Fibroblast of lung (primary cell): ENCODE data around the gene CLECL1. TPM values are rescaled to one million over a fixed set of nuclear protein-coding genes. Genes with fewer than 3 reads are reported as not detected.

Source experiments
- DNase-seq, 2 donors: peaks; one replicate each; pipeline versions ENCODE4 v3.0.0 to v3.0.0-alpha.2; 2010; ENCODE audit warnings: low read depth in 2 of 2
- H2AFZ ChIP-seq: 2 replicates; pipeline ENCODE4 v1.5.1; 2012; ENCODE audit warnings: low read length, control low read depth, inconsistent platforms
- H3K27ac ChIP-seq: 2 replicates; pipeline ENCODE4 v1.5.1; 2011; ENCODE audit warnings: low read length, control low read depth; ENCODE audit not compliant: insufficient read depth
- H3K27me3 ChIP-seq: 2 replicates; pipeline ENCODE4 v1.5.1; 2011; ENCODE audit warnings: mild to moderate bottlenecking, low read length; ENCODE audit not compliant: control insufficient read depth, insufficient read depth
- H3K36me3 ChIP-seq: 2 replicates; pipeline ENCODE4 v1.5.1; 2011; ENCODE audit warnings: low read length; ENCODE audit not compliant: control insufficient read depth, insufficient read depth
- H3K4me1 ChIP-seq: 2 replicates; pipeline ENCODE4 v1.5.1; 2011; ENCODE audit warnings: low read length; ENCODE audit not compliant: control insufficient read depth, insufficient read depth; ENCODE audit errors: extremely low read depth
- H3K4me2 ChIP-seq: 2 replicates; pipeline ENCODE4 v1.5.1; 2011; ENCODE audit warnings: low read length, control low read depth; ENCODE audit not compliant: insufficient read depth; ENCODE audit errors: extremely low read depth
- H3K4me3 ChIP-seq, 4 experiments: fragments of 200-600 bp in 1 of 4; sonication (generic) in 1 of 4; replicated peaks in 1 of 4; 2 replicates each; pipeline ENCODE4 v1.5.1; 2011 to 2016; ENCODE audit warnings: low read length in 4 of 4, low read depth in 3 of 4, mild to moderate bottlenecking in 3 of 4, control low read depth in 2 of 4, inconsistent platforms in 1 of 4, mixed read lengths in 1 of 4; ENCODE audit not compliant: insufficient read depth in 1 of 4; ENCODE audit errors: control extremely low read depth in 1 of 4
- H3K79me2 ChIP-seq: 2 replicates; pipeline ENCODE4 v1.5.1; 2012; ENCODE audit warnings: mild to moderate bottlenecking, low read length, inconsistent platforms; ENCODE audit not compliant: control insufficient read depth, insufficient read depth
- H3K9ac ChIP-seq: 2 replicates; pipeline ENCODE4 v1.5.1; 2011; ENCODE audit warnings: mild to moderate bottlenecking, low read length, control low read depth; ENCODE audit not compliant: insufficient read depth
- H3K9me3 ChIP-seq: 2 replicates; pipeline ENCODE4 v1.5.1; 2012; ENCODE audit warnings: low read depth, low read length; ENCODE audit not compliant: control insufficient read depth, insufficient read depth
- H4K20me1 ChIP-seq: 2 replicates; pipeline ENCODE4 v1.5.1; 2011; ENCODE audit warnings: low read length; ENCODE audit not compliant: control insufficient read depth, insufficient read depth; ENCODE audit errors: extremely low read depth
- CTCF ChIP-seq, 2 donors: IDR thresholded peaks in 1 of 2; conservative IDR thresholded peaks in 1 of 2; 1 replicate in 1 of 2; 2 replicates in 1 of 2; pipeline ENCODE4 v1.5.1; 2011 to 2012; ENCODE audit warnings: low read length in 2 of 2, control low read depth in 1 of 2, inconsistent platforms in 1 of 2, low read depth in 1 of 2, mild to moderate bottlenecking in 1 of 2
- EZH2 ChIP-seq: IDR thresholded peaks from 2 replicates; pipeline ENCODE4 v1.5.1; 2012; ENCODE audit warnings: low read length, control low read depth, mild to moderate bottlenecking; ENCODE audit errors: missing control alignments
- polyA plus RNA-seq, 2 donors: library from polyadenylated mRNA; depleted of rRNA in 1 of 2; stranded (reverse) in 1 of 2; unstranded in 1 of 2; fragments of >200 nt; gene quantifications; 2 replicates each; pipeline ENCODE4 v1.2.1, GENCODE V29; 2011 to 2012; ENCODE audit warnings: missing spikeins in 1 of 2
- total RNA-seq: library from RNA; depleted of rRNA; stranded (reverse); fragments of >200 nt; gene quantifications from 2 replicates; pipeline ENCODE4 v1.2.1, GENCODE V29; 2014

Gene CLECL1
- total and polyA plus RNA-seq, 2 donors (not counting 1 experiment from before 2014, with no cell fraction given) = not detected

GRCh38 chr12:9729082-9729481 is 3.8 kb downstream of the CLECL1 start:
- Histone ChIP-seq H3K4me3 (no peak overlapping the region), H3K79me2 (no peaks in the 10 kb centered on the region), H2AFZ (no peak overlapping the region), H4K20me1 (no peaks in the 10 kb centered on the region), H3K36me3 (no peaks in the 10 kb centered on the region), H3K9me3 (no peaks in the 10 kb centered on the region), H3K9ac (no peak overlapping the region), H3K27ac (no peak overlapping the region), H3K27me3 (no peaks in the 10 kb centered on the region), H3K4me1 (no peaks in the 10 kb centered on the region), H3K4me2 (no peak overlapping the region)
- DNase-seq = no peak
- no peak for TF ChIP-seq CTCF (conservative IDR thresholded peaks at IDR 0.05 in 1 of 2, IDR thresholded peaks at IDR 0.05 in 1 of 2; ENCODE audit: low read depth in 1 of 2, low read length in 2 of 2)
- TF ChIP-seq EZH2 = no peak

- no peaks in the 10 kb centered on the region for H3K9me3 ChIP-seq
- no peak for TF ChIP-seq CTCF (conservative IDR thresholded peaks at IDR 0.05 in 1 of 2, IDR thresholded peaks at IDR 0.05 in 1 of 2; ENCODE audit: low read depth in 1 of 2, low read length in 2 of 2)
- TF ChIP-seq EZH2 = no peak
- H3K4me1 ChIP-seq = no peaks in the 10 kb centered on the region
- no peak for DNase-seq
- no peaks in the 10 kb centered on the region for H3K36me3 ChIP-seq
- no peak overlapping the region for H3K27ac ChIP-seq
- H3K4me3 ChIP-seq = no peak overlapping the region
- no peak overlapping the region for H3K9ac ChIP-seq
- no peak overlapping the region for H2AFZ ChIP-seq
- H3K4me2 ChIP-seq = no peak overlapping the region
- H3K79me2 ChIP-seq = no peaks in the 10 kb centered on the region
- no peaks in the 10 kb centered on the region for H4K20me1 ChIP-seq
- no peaks in the 10 kb centered on the region for H3K27me3 ChIP-seq
These were observed 5.1 kb downstream of the CLECL1 start for GRCh38 chr12:9727813-9728212.

- Histone ChIP-seq H2AFZ (no peak overlapping the region), H3K4me2 (no peak overlapping the region), H3K9ac (no peak overlapping the region), H3K27me3 (no peaks in the 10 kb centered on the region), H4K20me1 (no peaks in the 10 kb centered on the region), H3K4me1 (no peaks in the 10 kb centered on the region), H3K4me3 (no peak overlapping the region), H3K27ac (no peak overlapping the region), H3K9me3 (no peaks in the 10 kb centered on the region), H3K36me3 (no peaks in the 10 kb centered on the region), H3K79me2 (no peaks in the 10 kb centered on the region)
- DNase-seq = no peak
- no peak for TF ChIP-seq EZH2
- TF ChIP-seq CTCF (conservative IDR thresholded peaks at IDR 0.05 in 1 of 2, IDR thresholded peaks at IDR 0.05 in 1 of 2; ENCODE audit: low read depth in 1 of 2, low read length in 2 of 2) = no peak
These were observed 7.6 kb downstream of the CLECL1 start for GRCh38 chr12:9725213-9725870.
